ENCODE data around the gene NSUN3.

NSUN3 gene

GRCh38 chr3:94083261-94083660 lies 20.4 kb downstream of the NSUN3 start:
- H3K27me3 ChIP-seq (ENCODE audit: low read length), result no peaks in the 10 kb centered on the region
- no peaks in the 10 kb centered on the region for H3K9me3 ChIP-seq (ENCODE audit: insufficient read depth, low read length)
- no peak overlapping the region for H3K9ac ChIP-seq (ENCODE audit: low read length)
- no peaks in the 10 kb centered on the region for H3F3A ChIP-seq (ENCODE audit: insufficient read depth)
- H3K79me2 ChIP-seq (ENCODE audit: insufficient read depth, low read length), result no peaks in the 10 kb centered on the region
- H4K20me1 ChIP-seq (ENCODE audit: low read depth, low read length), result no peaks in the 10 kb centered on the region
- no peak overlapping the region for H3K4me2 ChIP-seq (ENCODE audit: low read depth, low read length, poor library complexity, severe bottlenecking)
- no peaks in the 10 kb centered on the region for H3K9me2 ChIP-seq (replicated peaks; ENCODE audit: insufficient read depth, low read length)
- H3K4me3 ChIP-seq (ENCODE audit: insufficient read depth, low read length, poor library complexity, severe bottlenecking), result no peak overlapping the region
- H3K27ac ChIP-seq (ENCODE audit: low read depth, low read length), result no peak overlapping the region
- no peak for TF ChIP-seq CTCF (IDR thresholded peaks at IDR 0.05; ENCODE audit: insufficient read depth, low read length, poor library complexity, severe bottlenecking)
- TF ChIP-seq EZH2phosphoT487 (conservative IDR thresholded peaks at IDR 0.05; ENCODE audit: low read length), result no peak
- H3K36me3 ChIP-seq (ENCODE audit: low read length), result peaks cover 6% of the 10 kb centered on the region; the same call in 1 of the 2 replicates
- H2AFZ ChIP-seq (ENCODE audit: low read depth, low read length, severe bottlenecking), result no peak overlapping the region

GRCh38 chr3:94089126-94089525 lies 26.3 kb downstream of the NSUN3 start:
- peaks cover 7% of the 10 kb centered on the region; the same call in 1 of the 2 replicates for H3K36me3 ChIP-seq (ENCODE audit: low read length)
- H3K27ac ChIP-seq (ENCODE audit: low read depth, low read length), result no peak overlapping the region
- no peak for TF ChIP-seq CTCF (IDR thresholded peaks at IDR 0.05; ENCODE audit: insufficient read depth, low read length, poor library complexity, severe bottlenecking)
- no peak for TF ChIP-seq EZH2phosphoT487 (conservative IDR thresholded peaks at IDR 0.05; ENCODE audit: low read length)
- H3K79me2 ChIP-seq (ENCODE audit: insufficient read depth, low read length), result no peaks in the 10 kb centered on the region
- H3K27me3 ChIP-seq (ENCODE audit: low read length), result no peaks in the 10 kb centered on the region
- no peaks in the 10 kb centered on the region for H3K9me2 ChIP-seq (replicated peaks; ENCODE audit: insufficient read depth, low read length)
- no peak overlapping the region for H2AFZ ChIP-seq (ENCODE audit: low read depth, low read length, severe bottlenecking)
- H3K4me3 ChIP-seq (ENCODE audit: insufficient read depth, low read length, poor library complexity, severe bottlenecking), result no peak overlapping the region
- no peaks in the 10 kb centered on the region for H4K20me1 ChIP-seq (ENCODE audit: low read depth, low read length)
- H3K9ac ChIP-seq (ENCODE audit: low read length), result no peak overlapping the region
- H3F3A ChIP-seq (ENCODE audit: insufficient read depth), result no peaks in the 10 kb centered on the region
- H3K9me3 ChIP-seq (ENCODE audit: insufficient read depth, low read length), result no peaks in the 10 kb centered on the region
- H3K4me2 ChIP-seq (ENCODE audit: low read depth, low read length, poor library complexity, severe bottlenecking), result no peak overlapping the region

- peaks cover 6% of the 10 kb centered on the region; the same call in 1 of the 2 replicates for H3K36me3 ChIP-seq (ENCODE audit: low read length)
- H3K9me3 ChIP-seq (ENCODE audit: insufficient read depth, low read length), result no peaks in the 10 kb centered on the region
These were observed 29.2 kb downstream of the NSUN3 start for GRCh38 chr3:94092086-94092485.

More at GRCh38 chr3:94092086-94092485, 29.2 kb downstream of the NSUN3 start:
- TF ChIP-seq CTCF (IDR thresholded peaks at IDR 0.05; ENCODE audit: insufficient read depth, low read length, poor library complexity, severe bottlenecking), result no peak
- no peak for TF ChIP-seq EZH2phosphoT487 (conservative IDR thresholded peaks at IDR 0.05; ENCODE audit: low read length)
- H3K79me2 ChIP-seq (ENCODE audit: insufficient read depth, low read length), result no peaks in the 10 kb centered on the region
- H3K4me2 ChIP-seq (ENCODE audit: low read depth, low read length, poor library complexity, severe bottlenecking), result no peak overlapping the region
- no peak overlapping the region for H3K27ac ChIP-seq (ENCODE audit: low read depth, low read length)
- H4K20me1 ChIP-seq (ENCODE audit: low read depth, low read length), result no peaks in the 10 kb centered on the region
- H3K4me3 ChIP-seq (ENCODE audit: insufficient read depth, low read length, poor library complexity, severe bottlenecking), result no peak overlapping the region
- no peaks in the 10 kb centered on the region for H3K27me3 ChIP-seq (ENCODE audit: low read length)
- no peaks in the 10 kb centered on the region for H3K9me2 ChIP-seq (replicated peaks; ENCODE audit: insufficient read depth, low read length)
- no peaks in the 10 kb centered on the region for H3F3A ChIP-seq (ENCODE audit: insufficient read depth)
- H2AFZ ChIP-seq (ENCODE audit: low read depth, low read length, severe bottlenecking), result no peak overlapping the region
- H3K9ac ChIP-seq (ENCODE audit: low read length), result no peak overlapping the region
